ENCODE data around the gene LY86. TPM values are rescaled to one million over a fixed set of nuclear protein-coding genes. Genes with fewer than 3 reads are reported as not detected.

LY86 gene
- total RNA-seq, 3 donors from 2014 or later (not counting 1 experiment from before 2014, with no cell fraction given) = 2.0 to 5.1 (median 2.2) TPM

DNA sequence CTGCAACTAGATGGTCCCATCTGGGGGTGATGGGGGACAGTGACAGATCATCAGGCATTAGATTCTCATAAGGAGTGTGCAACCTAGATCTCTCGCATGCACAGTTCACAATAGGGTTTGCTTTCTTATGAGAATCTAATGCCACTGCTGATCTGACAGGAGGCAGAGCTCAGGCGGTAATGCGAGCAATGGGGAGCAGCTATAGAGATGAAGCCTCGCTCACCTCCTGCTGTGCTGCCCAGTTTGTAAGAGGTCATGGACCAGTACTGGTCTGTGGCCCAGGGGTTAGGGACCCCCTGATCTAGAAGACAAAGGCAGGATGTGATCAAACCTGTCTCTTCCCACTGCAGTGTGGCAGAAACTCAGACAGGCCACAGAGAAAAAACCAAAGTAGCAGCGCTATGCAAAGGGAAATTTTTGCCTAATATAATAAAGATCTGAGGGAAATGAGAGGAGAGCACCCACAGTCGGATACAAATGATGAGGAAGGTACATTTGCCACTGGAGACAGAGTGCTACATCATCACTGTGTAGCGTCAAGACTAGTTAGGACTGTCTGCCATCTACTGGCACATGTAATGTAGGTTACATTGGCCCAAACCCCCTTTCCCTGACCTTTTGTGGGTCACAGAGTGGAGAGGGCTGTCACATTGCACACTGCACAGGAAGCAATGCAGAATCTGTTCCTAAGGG, 4.1 kb upstream of the LY86 start:
- intact Hi-C loops (cut with micrococcal nuclease) = no loop called here
- no peaks in the 10 kb centered on the region for H3K36me3 ChIP-seq (ENCODE audit: control insufficient read depth, insufficient read depth, low read length)
- DNase-seq = peak in 1 of 2 donors; percentile 31
- TF ChIP-seq, protein P1, sequence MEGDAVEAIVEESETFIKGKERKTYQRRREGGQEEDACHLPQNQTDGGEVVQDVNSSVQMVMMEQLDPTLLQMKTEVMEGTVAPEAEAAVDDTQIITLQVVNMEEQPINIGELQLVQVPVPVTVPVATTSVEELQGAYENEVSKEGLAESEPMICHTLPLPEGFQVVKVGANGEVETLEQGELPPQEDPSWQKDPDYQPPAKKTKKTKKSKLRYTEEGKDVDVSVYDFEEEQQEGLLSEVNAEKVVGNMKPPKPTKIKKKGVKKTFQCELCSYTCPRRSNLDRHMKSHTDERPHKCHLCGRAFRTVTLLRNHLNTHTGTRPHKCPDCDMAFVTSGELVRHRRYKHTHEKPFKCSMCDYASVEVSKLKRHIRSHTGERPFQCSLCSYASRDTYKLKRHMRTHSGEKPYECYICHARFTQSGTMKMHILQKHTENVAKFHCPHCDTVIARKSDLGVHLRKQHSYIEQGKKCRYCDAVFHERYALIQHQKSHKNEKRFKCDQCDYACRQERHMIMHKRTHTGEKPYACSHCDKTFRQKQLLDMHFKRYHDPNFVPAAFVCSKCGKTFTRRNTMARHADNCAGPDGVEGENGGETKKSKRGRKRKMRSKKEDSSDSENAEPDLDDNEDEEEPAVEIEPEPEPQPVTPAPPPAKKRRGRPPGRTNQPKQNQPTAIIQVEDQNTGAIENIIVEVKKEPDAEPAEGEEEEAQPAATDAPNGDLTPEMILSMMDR (IDR thresholded peaks at IDR 0.05) = no peak
- peak overlapping the region in 1 of 2 donors; percentile 14 for H3K27ac Mint-ChIP-seq
- peaks cover 12 to 35% of the 10 kb centered on the region in 2 donors for H3K4me1 Mint-ChIP-seq
- no peaks in the 10 kb centered on the region for H3K27me3 ChIP-seq (ENCODE audit: control insufficient read depth, insufficient read depth, low read length)
- peaks cover 35% of the 10 kb centered on the region for H3K4me1 ChIP-seq (ENCODE audit: control insufficient read depth, insufficient read depth, low read length)
- no peak for ATAC-seq
- H3K9me3 ChIP-seq (ENCODE audit: control insufficient read depth, insufficient read depth, low read length) = no peaks in the 10 kb centered on the region
- peaks cover 2 to 6% of the 10 kb centered on the region in 2 donors for H3K27me3 Mint-ChIP-seq (ENCODE audit: low read depth in 2 of 2)
- no peak overlapping the region for H3K4me3 ChIP-seq (ENCODE audit: low read length)
- H3K36me3 Mint-ChIP-seq = no peaks in the 10 kb centered on the region
- WGBS (ENCODE audit: insufficient coverage) = 95% methylated on average over 7 of the region's 7 CpGs
- no peak overlapping the region for H3K4me3 Mint-ChIP-seq
- H3K27ac ChIP-seq (ENCODE audit: low read length) = no peak overlapping the region
- no peaks in the 10 kb centered on the region for H3K9me3 Mint-ChIP-seq

DNA sequence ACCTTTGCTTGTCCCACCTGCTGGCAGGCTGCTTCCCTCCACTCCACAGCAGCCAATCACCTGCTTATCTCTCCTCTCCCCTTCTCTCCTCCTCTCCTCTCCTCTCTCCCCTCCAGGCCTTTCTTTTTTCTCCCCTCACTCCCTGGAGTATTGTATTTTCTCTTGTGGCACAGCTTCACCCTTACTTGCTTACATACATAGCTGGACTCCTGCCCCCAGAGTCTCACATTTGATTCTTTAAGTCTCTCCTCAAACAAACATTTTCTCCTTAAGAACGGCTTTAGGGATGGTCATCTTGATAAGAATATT, 3.6 kb upstream of the LY86 start:
- no peak overlapping the region for H3K4me3 ChIP-seq (ENCODE audit: low read length)
- 100% methylated on average over 1 of the region's 1 CpG for WGBS (ENCODE audit: insufficient coverage)
- TF ChIP-seq, protein P1 (IDR thresholded peaks at IDR 0.05) = no peak
- peaks cover 39% of the 10 kb centered on the region for H3K4me1 ChIP-seq (ENCODE audit: control insufficient read depth, insufficient read depth, low read length)
- no peak for ATAC-seq
- Mint-ChIP-seq H3K27me3 (ENCODE audit: low read depth in 2 of 2) (peaks cover 0 to 1% of the 10 kb centered on the region in 2 donors), H3K9me3 (no peaks in the 10 kb centered on the region), H3K27ac (no peak overlapping the region), H3K4me1 (peaks cover 12 to 39% of the 10 kb centered on the region in 2 donors), H3K36me3 (no peaks in the 10 kb centered on the region), H3K4me3 (no peak overlapping the region)
- no peak for DNase-seq
- no peaks in the 10 kb centered on the region for H3K27me3 ChIP-seq (ENCODE audit: control insufficient read depth, insufficient read depth, low read length)
- H3K27ac ChIP-seq (ENCODE audit: low read length) = no peak overlapping the region
- no peaks in the 10 kb centered on the region for H3K9me3 ChIP-seq (ENCODE audit: control insufficient read depth, insufficient read depth, low read length)
- intact Hi-C loops (cut with micrococcal nuclease) = no loop called here
- H3K36me3 ChIP-seq (ENCODE audit: control insufficient read depth, insufficient read depth, low read length) = no peaks in the 10 kb centered on the region

DNA sequence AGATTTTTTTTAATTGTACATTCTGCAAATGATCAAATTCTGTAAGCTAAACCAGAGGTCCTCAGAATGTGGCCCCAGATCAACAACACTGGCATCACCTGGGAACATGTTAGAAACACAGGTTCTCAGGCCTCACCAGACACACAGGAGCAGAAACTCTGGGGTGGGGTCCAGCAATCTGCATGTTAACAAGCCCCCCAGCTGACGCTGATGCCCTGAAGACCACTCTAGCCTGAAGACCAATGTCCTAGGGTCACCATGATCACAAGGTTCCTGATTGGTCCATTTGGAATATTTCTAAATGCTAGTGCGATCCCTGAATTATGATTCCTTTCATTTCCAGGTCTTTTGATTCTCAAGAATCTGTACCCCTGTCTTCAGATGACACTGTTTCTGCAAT, 2.4 kb upstream of the LY86 start:
- TF ChIP-seq, protein P1 (IDR thresholded peaks at IDR 0.05) = no peak
- H3K27me3 ChIP-seq (ENCODE audit: control insufficient read depth, insufficient read depth, low read length) = no peaks in the 10 kb centered on the region
- no peak overlapping the region for H3K4me3 Mint-ChIP-seq
- no peaks in the 10 kb centered on the region for H3K9me3 Mint-ChIP-seq
- no peak overlapping the region for H3K27ac Mint-ChIP-seq
- 74% methylated on average over 2 of the region's 2 CpGs for WGBS (ENCODE audit: insufficient coverage)
- H3K36me3 Mint-ChIP-seq = no peaks in the 10 kb centered on the region
- no peaks in the 10 kb centered on the region for H3K36me3 ChIP-seq (ENCODE audit: control insufficient read depth, insufficient read depth, low read length)
- peaks cover 13 to 48% of the 10 kb centered on the region in 2 donors for H3K4me1 Mint-ChIP-seq
- ATAC-seq (no peak), DNase-seq (no peak)
- intact Hi-C loops (cut with micrococcal nuclease) = no loop called here
- peaks cover 45% of the 10 kb centered on the region for H3K4me1 ChIP-seq (ENCODE audit: control insufficient read depth, insufficient read depth, low read length)
- no peak overlapping the region for H3K4me3 ChIP-seq (ENCODE audit: low read length)
- no peaks in the 10 kb centered on the region for H3K9me3 ChIP-seq (ENCODE audit: control insufficient read depth, insufficient read depth, low read length)
- H3K27me3 Mint-ChIP-seq (ENCODE audit: low read depth in 2 of 2) = no peaks in the 10 kb centered on the region
- H3K27ac ChIP-seq (ENCODE audit: low read length) = no peak overlapping the region

Data from natural killer cell (primary cell).